WERI-Rb-1 (cell line): ENCODE data around the gene AGBL1.
"Not testable (repeated sequence)": the region's sequence is repeated elsewhere in the genome, so short reads cannot be mapped to it uniquely, and the experiment has no call there.

ENCODE experiments used
- DNase-seq: peaks from one replicate; pipeline ENCODE4 v3.0.0-alpha.2; 2020
- H3K27ac ChIP-seq: fragments of 250-450 bp; sonication (Bioruptor Pico); 2 replicates; pipeline ENCODE4 v1.5.1; 2020; ENCODE audit warnings: mild to moderate bottlenecking, moderate library complexity
- H3K27me3 ChIP-seq: fragments of 250-450 bp; sonication (Bioruptor Pico); 2 replicates; pipeline ENCODE4 v1.5.1; 2021; ENCODE audit warnings: mild to moderate bottlenecking, low read depth, moderate library complexity; ENCODE audit not compliant: insufficient read depth, severe bottlenecking
- H3K36me3 ChIP-seq: fragments of 250-450 bp; sonication (Bioruptor Pico); 2 replicates; pipeline ENCODE4 v1.5.1; 2020; ENCODE audit warnings: mild to moderate bottlenecking, moderate library complexity
- H3K4me3 ChIP-seq: 2 replicates; pipeline ENCODE4 v1.5.1; 2011; ENCODE audit warnings: low read depth, mild to moderate bottlenecking, control low read depth, low read length
- H3K9me3 ChIP-seq: fragments of 250-450 bp; sonication (Bioruptor Pico); 2 replicates; pipeline ENCODE4 v1.5.1; 2021; ENCODE audit warnings: mild to moderate bottlenecking, moderate library complexity; ENCODE audit not compliant: severe bottlenecking
- TF ChIP-seq, protein P1 (sequence below): IDR thresholded peaks from 2 replicates; pipeline ENCODE4 v1.5.1; 2011; ENCODE audit warnings: low read depth, mild to moderate bottlenecking, control low read depth, inconsistent platforms, low read length

Gene AGBL1

DNA sequence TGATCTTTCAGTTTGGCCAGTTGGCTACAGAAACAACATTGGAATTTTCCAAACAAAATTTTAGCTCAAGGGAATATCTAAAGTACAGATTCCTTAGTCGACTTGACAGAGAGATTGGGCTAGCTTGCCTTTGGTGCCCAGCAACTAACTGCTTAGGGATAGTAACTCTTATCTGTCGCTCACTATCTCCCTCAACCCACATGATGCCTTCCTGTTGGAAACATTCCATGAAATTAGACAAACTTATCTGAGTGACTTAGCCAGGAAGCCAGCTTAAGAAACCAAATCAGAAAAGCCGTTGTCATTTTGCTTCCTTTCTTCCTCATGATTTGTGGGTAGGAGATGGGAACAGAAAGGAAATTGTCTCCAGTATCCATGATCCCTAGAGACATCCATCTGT is 791.2 kb downstream of the AGBL1 start:
- H3K9me3 ChIP-seq, result no peaks in the 10 kb centered on the region
- TF ChIP-seq, protein P1, sequence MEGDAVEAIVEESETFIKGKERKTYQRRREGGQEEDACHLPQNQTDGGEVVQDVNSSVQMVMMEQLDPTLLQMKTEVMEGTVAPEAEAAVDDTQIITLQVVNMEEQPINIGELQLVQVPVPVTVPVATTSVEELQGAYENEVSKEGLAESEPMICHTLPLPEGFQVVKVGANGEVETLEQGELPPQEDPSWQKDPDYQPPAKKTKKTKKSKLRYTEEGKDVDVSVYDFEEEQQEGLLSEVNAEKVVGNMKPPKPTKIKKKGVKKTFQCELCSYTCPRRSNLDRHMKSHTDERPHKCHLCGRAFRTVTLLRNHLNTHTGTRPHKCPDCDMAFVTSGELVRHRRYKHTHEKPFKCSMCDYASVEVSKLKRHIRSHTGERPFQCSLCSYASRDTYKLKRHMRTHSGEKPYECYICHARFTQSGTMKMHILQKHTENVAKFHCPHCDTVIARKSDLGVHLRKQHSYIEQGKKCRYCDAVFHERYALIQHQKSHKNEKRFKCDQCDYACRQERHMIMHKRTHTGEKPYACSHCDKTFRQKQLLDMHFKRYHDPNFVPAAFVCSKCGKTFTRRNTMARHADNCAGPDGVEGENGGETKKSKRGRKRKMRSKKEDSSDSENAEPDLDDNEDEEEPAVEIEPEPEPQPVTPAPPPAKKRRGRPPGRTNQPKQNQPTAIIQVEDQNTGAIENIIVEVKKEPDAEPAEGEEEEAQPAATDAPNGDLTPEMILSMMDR, result no peak
- no peak for DNase-seq
- peaks cover 46% of the 10 kb centered on the region for H3K27me3 ChIP-seq
- H3K4me3 ChIP-seq, result no peak overlapping the region
- no peak overlapping the region for H3K27ac ChIP-seq
- H3K36me3 ChIP-seq, result no peaks in the 10 kb centered on the region

DNA sequence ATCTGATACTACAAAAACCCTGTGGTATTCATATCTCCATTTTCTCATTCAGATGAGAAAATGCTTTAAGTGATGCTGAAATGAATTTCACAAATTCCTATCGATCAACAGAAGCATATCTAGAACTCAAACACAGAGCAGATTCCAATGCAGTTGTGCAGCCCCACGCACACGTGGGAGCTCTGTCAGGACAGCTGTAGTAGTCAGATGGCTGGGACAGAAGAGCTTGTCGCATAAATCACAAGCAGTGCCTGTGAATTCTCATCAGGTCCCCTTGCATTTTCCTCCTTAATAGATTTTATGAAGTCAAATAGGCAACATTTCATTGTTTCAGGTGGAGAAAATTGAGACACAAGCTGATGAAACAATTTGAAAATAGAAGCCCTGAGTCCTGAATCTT is 792.3 kb downstream of the AGBL1 start:
- H3K36me3 ChIP-seq, result no peaks in the 10 kb centered on the region
- H3K27me3 ChIP-seq, result peaks cover 35% of the 10 kb centered on the region
- no peak overlapping the region for H3K4me3 ChIP-seq
- DNase-seq, result no peak
- TF ChIP-seq, protein P1, result no peak
- H3K9me3 ChIP-seq, result no peaks in the 10 kb centered on the region
- no peak overlapping the region for H3K27ac ChIP-seq

DNA sequence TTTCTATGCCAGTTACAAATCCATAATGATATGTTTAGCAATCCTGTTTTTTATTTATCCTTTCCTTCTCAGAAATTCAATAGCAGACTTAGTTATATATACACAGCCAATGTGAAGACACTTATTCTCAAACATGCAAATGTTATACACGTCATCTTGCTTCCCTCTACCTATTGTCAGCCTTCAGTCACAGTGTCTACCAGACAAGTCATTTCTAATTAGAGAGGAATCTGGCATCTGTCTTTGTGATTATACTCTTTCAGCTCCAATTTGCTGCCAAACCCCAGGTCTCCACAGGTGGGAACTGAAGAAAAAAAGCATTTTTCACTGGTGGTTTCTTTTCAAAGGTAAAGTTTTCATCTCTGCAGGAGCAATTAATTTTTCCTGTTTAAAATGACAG is 793.1 kb downstream of the AGBL1 start:
- Histone ChIP-seq H3K27me3 (peaks cover 30% of the 10 kb centered on the region), H3K4me3 (no peak overlapping the region), H3K27ac (no peak overlapping the region), H3K36me3 (no peaks in the 10 kb centered on the region), H3K9me3 (no peaks in the 10 kb centered on the region)
- TF ChIP-seq, protein P1, result no peak
- DNase-seq, result no peak

DNA sequence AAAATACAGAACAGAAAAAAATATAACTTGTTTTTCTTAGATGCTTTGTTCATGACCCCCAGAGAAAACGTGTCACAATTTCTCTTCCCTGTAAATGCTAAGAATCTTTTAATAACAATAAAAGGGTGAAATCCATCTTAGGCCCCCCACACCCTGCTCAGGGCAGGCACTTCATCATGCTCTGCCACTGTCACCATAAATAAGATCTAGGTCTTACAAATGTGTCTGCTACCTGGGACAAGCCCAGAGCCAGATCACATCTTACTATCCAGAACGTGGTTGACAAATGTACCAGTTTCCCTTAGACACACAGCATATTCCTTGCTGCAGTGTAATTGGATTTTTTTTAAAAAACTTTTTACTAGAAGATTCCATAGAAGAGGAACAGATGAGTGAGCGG is 795.4 kb downstream of the AGBL1 start:
- no peak overlapping the region for H3K4me3 ChIP-seq

DNA sequence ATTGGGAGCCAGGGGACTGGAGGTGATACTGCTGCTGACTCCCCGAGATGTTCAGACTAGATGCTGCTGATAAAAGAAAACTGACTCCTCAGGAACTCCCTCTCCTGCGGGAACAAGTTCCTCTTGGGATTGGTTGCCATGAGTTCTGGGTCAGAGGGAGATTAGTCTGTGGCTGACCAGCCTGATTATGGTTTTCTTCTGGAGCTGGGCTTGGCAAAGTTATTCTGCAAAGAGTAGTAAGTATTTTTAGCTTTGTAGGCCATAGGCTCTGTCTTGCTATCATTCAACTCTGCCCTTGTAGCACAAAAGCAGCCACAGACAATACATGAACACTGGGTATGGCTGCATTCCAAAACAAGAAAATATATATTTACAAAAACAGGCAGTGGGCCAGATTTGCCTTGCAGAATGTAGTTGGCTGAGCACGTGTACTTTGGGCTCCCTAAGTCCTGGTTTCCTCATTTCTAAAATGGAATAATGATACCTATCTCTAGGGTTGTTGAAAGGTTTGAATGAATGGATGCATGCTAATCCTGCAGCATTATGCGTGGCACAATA is 796.8 kb downstream of the AGBL1 start:
- no peak overlapping the region for H3K4me3 ChIP-seq
- H3K27me3 ChIP-seq, result peaks cover 20% of the 10 kb centered on the region
- no peaks in the 10 kb centered on the region for H3K36me3 ChIP-seq
- TF ChIP-seq, protein P1, result no peak
- no peak overlapping the region for H3K27ac ChIP-seq
- H3K9me3 ChIP-seq, result no peaks in the 10 kb centered on the region
- DNase-seq, result no peak

More for the DNA sequence above, 795.4 kb downstream of the AGBL1 start:
- H3K27ac ChIP-seq, result no peak overlapping the region
- no peak for DNase-seq
- TF ChIP-seq, protein P1, result no peak
- no peaks in the 10 kb centered on the region for H3K9me3 ChIP-seq
- H3K36me3 ChIP-seq, result no peaks in the 10 kb centered on the region
- H3K27me3 ChIP-seq, result peaks cover 25% of the 10 kb centered on the region

DNA sequence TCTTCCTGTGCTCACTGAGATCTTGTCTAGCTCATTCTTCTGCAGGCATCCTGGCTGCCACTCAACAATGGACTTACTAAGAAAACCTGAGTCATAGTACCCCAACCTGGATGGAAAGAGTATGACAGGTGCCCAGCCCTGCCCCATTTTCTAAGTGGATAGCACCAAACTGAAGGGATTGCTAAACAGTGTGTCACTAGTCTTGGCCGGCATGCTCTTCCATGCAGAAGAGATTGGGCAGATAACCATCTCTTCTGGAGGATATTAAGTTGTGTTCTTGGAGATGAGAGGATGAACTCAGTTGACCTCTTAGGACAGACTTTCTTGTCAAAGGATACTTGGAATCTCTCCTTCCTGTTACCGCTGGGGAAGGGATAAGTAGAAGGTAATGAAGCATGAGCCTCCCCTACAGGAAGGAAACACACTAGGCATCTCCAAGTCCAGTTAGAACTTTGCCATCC is 797.5 kb downstream of the AGBL1 start:
- TF ChIP-seq, protein P1, result peak; percentile 28; the same call in 1 of the 2 replicates
- no peak for DNase-seq
- Histone ChIP-seq H3K27me3 (peaks cover 19% of the 10 kb centered on the region), H3K36me3 (no peaks in the 10 kb centered on the region), H3K4me3 (no peak overlapping the region), H3K27ac (no peak overlapping the region), H3K9me3 (no peaks in the 10 kb centered on the region)

DNA sequence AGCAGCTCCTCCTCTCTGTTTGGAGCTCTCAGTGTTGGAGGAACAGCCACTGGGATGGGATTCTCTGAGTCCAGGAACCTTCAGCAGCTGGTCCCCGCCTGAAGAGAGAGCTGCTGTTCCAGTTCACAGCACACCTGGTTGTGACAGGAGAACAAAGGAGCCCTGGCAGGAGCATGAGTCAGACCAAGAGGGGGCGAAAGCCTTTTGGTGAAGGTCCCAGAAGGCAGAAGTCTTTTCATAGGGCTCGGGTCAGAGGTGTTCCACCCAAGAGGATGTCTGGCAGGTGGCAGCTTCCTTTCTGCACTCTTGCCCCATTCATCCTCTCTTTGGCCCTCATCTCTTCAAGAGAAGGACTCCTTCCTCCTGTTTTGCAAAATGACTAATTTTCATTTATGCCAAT is 799.2 kb downstream of the AGBL1 start:
- not testable (repeated sequence) for H3K9me3 ChIP-seq, H3K27ac ChIP-seq, H3K36me3 ChIP-seq, DNase-seq, H3K4me3 ChIP-seq
- H3K27me3 ChIP-seq, result peaks cover 24% of the 10 kb centered on the region
